Limb (tissue), 2 donors: Measurements from ENCODE around the gene SIRPA.

Source experiments
- DNase-seq, 2 donors: peaks; one replicate each; pipeline ENCODE4 v3.0.0-alpha.2; 2016; ENCODE audit errors: extremely low spot score in 2 of 2

SIRPA gene

GRCh38 chr20:1947535-1947846, 52.3 kb downstream of the SIRPA start:
- peak in 1 of 2 donors; percentile 28 for DNase-seq

GRCh38 chr20:1949347-1950100, 54.3 kb downstream of the SIRPA start:
- DNase-seq, result peak in 1 of 2 donors; percentile 11

DNA sequence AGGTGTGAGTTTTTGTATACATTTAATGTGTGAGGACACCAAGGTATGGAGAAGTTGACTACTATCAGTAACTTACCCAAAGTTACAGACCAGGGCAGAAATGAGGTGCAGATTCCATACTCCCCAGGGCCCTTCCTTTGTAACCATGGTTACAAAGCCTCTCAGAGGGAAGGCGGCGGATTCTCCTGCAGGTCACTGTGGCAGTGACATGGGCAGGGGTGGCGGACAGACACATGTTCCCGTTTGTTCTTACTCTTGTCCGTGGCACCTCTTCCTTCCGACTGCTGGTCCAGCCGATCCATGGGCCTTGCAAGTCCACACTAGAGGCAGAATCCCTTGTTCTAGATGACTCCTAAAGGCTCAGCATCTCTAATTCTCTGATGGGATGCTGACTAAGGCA, 55.6 kb downstream of the SIRPA start:
- DNase-seq, result peak in 1 of 2 donors; percentile 6

DNA sequence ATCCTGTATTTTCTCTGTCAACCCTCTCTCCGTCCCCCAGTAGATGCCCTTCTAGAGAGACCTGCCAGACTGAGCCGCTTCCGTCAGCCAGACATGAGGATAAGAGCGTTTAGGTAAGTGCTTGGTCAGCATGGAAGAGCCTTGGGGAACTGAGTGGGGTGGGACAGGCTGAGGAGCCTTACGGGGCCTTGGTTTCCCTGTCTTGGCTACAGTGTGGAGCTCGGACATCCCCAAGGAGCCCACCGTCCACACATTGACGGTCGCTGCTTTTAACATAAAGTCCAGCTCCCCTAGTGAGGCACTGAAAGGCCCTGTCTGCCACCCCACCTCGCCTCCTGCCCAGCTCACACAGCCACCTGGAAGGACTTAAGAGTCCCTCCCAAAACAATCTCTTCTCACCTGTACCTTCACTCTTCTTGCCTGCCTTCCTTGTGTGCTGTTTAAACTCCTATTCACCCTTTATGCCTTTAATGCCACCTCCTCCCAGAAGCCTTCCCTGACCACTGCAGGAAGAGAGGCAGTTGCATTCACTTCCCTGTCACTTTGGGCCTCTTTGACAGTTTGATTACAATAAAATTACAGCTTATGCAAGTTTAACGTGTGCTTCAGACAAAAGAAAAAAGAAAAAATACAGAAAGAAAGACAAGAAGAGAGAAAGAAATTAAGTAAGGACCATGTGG, 56.4 kb downstream of the SIRPA start:
- DNase-seq, result peak in 1 of 2 donors; percentile 12

GRCh38 chr20:1952737-1953530, 57.7 kb downstream of the SIRPA start:
- no peak for DNase-seq

DNA sequence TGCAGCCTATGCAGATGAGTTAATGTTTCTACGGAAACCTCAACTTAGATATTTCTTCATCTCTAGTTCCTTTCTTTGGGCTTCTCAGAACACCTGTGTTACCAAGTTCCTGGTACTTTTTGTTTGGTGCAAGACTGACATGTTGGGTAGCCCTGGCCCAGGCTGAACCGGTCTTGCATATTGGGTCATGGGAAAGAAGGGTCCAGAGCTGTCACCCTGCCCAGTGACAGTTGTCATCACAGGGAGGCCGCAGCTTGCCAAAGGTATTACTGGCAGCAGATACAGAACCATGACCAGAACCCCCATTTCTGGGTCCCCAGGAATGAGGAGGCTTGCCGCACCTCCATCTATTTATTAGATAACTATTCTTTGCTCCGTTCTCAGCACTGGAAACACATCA, 58.4 kb downstream of the SIRPA start:
- DNase-seq, result no peak

DNA sequence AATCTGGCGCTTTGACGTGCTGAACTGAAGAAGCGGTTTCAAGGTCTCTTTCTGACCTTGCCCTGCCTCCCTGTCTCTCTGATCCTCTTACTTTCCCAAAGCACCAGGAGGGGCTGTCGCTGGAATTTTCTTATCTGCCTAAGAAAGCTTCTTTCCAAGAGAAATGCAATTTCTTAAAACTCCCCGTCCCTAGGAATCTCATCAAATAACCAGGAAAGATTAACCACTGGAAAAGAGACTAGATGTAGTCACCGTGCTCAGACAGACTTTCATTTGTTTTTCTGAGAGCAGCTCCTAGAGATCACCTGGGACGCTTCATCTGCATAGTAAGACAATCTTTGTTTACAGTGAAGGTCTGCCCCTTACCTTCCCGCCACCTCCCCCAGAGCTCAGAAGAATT, 60.0 kb downstream of the SIRPA start:
- DNase-seq, result no peak

DNA sequence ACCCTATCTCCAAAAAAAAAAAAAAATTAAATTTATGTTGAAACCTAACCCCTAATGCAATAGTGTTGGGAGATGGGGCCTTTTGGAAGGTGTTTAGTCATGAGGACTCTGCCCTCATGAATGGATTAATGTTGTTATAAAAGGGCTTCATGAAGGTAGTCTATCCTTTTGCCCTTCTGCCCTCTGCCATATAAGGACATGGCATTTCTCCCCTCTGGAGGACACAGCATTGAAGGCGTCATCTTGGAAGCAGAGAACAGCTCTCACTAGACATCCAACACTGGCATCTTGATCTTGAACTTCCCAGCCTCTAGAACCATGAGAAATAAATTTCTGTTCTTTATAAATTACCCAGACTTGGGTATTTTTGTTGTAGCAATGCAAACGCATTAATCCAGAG, 63.2 kb downstream of the SIRPA start:
- DNase-seq, result no peak

GRCh38 chr20:1959156-1959555, 63.9 kb downstream of the SIRPA start:
- no peak for DNase-seq

GRCh38 chr20:1961374-1961773, 66.2 kb downstream of the SIRPA start:
- DNase-seq, result no peak

- DNase-seq, result no peak
These were observed 68.9 kb downstream of the SIRPA start for GRCh38 chr20:1964061-1964460.

DNA sequence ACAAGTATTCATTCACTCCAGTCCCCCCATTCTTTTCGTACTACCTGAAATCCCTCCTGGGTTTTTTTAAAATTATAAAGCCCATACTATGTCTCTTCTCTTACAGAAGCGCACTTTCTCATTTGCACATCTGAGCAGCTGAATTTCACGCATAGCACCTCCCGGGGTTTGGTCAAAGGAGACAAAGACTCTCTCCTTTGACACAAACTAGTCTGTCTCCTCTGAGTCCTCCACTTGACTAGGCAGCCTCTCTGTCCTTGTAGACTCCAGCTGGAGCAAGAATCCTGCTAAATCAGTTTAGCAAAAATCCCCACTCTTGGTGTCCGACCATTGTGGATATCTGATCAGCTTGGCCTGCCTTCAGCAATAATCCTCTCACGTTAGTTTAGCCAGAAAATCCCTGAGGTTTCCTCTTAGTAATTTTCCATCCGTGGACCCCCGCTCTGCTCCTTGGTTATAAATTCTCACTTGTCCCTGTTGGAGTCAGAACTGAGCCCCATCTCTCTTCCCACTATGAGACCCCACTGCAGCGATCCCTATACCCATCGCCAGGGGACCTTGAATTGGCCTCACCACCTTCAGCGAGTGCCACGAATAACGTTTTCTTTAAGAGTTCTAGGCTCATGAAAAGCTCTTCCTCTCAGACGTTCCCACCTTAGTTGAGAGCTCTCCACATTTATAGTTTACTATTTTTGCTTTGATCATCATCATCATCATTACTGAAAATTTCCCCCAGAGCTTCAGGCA, 69.6 kb downstream of the SIRPA start:
- DNase-seq, result no peak

- DNase-seq, result peak; percentile 55 to 84
These were observed 70.5 kb downstream of the SIRPA start for GRCh38 chr20:1965520-1966351.

DNA sequence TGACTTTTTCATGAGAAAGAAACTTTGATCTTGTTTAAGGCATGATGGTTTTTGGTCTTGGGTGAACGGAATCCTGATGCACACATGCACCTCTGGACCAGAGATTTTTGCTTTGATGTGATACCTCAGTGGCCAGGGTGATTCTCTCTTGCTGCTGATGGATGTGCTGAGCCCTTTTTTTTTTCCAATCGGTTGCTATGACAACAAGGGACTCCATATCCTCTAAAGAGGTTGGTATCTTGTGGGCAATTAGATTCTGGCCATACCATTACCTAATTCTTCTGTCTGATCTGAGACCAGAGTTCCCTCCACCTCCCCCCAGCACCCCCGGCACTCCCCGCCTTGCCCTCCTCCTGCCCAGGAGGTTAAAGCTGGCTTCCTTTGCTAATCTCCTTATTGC, 73.8 kb downstream of the SIRPA start:
- no peak for DNase-seq

DNA sequence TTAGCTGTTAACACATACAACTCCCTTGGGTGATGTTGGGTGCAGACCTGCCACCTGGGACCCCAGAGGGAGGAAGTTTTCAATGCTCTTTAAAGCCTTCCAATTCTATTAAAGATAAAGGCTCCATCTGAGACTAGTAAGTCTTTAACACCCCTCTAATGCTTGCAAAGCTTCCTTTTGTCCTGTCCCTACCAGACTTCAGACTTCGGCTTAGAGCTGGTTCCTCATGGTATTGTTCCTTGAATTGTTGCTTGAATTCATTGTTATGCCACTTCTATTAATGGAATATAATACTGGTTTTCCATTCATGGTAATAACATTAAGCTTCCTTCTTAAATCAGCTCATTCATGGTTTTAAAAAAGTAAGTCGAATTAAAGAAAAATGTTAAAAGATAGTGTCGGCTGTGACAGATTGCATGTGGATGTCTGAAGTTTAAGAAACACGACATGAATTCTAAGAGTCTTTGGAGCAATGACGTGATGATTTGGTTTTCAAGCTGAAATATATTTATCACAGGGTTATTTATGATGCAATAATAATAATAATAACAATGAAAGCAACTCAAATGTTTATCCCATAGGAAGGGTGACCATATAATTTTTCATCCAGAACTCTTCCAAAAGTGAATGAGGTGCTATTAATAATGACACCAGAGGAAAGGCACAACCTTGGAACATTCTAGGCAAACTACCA, 76.8 kb downstream of the SIRPA start:
- DNase-seq, result no peak

DNA sequence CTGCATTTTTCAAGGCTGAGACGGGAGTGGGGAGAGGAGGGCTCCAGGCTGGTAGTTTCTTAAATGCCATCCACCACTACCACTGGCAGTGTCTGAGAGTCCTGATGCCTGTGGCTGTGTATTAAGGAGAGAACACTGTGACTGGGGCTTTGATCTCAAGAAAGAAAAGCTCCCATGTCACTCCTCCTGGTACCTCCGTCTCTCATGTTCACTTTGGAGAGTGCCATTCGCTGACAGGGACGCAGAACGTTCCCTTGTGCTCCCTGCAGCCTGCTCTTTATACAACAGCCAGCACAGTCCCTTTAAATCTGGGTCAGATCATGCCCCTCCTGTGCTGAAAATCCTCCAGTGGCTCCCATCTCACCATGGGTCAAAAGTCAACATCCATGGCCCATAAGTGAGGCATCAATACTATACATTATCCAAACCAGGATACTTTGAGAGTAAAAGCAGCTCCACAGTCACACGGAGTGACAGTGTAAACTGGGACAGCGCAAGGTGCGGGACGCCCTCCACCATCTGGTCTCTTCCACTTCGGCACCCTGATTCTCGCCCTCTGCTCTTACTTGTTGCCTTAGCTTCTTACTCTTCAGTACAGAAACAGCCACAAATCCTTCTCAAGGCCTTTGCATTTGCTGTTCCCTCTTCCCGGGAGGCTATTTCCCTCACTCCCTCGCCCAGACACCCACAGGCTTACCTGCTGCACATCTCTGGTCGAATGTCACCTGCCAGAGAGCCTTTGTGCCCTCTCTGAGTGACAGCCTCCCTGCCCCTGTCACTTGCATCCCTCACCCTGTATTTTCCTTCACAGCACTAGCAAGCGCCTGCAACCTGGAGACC, 78.6 kb downstream of the SIRPA start:
- DNase-seq, result no peak

DNA sequence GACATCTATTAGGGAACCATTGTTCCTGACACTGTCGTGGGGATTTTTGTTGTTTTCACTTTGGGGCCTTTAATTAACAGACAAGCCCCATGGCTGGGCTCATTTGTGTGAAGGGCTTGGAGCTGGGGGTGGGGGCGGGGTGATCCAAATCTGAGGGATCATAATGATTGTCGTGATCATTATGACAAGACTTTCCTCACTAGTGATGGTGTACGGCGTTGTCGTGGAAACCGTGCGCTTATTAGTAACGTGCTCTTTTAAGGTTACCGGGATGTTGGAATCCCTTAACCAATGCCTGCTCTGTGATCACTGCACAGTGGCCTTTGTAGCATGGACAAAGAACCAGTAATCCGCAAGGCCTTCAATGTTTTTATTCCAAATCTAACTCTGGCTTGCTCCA, 80.1 kb downstream of the SIRPA start:
- DNase-seq, result no peak

DNA sequence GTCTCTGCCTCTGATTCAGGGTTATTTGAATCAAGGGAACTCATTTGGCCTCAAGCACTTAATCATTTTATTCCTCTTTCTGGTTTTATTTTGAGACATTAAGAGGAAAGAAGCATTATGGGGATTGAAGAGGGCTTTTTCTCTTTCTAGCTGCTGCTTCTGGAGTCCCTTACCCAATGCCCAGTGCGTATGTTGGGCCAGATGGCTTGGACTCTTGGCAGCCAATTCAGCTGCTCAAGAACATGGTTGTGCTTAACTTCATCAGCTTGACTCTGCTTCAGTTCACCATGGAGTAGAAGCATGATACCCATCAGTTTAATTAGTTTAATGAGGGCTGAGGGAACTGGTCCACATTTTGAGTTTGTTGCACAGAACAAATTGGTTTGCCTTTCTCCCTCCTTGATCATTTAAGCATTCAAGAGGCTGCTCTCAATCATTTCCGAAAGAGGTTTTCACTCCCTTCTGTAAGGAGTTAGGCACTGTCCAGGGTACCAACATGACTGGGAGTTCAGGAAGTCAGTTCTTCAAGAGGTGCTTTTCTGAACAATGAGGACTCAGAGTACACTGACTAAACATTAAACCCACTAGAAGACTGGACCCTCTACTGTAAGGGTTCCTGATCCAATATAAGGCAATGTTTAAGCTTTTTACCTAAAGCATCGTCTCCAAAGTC, 84.0 kb downstream of the SIRPA start:
- DNase-seq, result no peak

DNA sequence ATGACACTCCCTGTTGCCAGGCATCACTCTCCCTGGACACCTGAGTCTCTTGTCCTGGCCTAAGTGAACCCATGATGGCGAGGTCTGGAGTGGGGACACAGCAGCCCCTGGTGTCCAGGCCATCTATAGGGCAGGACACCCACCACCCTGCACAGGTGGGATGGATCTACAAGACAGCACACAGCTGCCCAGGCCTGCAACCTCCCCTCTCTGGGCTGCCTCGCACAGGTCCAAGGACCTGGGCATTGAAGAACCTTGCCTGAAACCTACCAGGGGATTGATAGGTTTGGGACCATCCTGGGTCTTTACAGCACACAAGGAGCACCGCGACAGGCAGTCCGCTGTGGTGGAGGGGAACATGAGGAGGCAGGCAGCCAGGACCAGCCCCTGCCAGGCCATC, 87.5 kb downstream of the SIRPA start:
- no peak for DNase-seq
